Neuronal stem cell (in vitro differentiated cells): Measurements from ENCODE around the gene MARCHF4. TPM values are rescaled to one million over a fixed set of nuclear protein-coding genes. Genes with fewer than 3 reads are reported as not detected.
A peak's percentile ranks its signal among the peaks of the same experiment; 100 is the strongest.

Experiments
- DNase-seq: peaks from one replicate; pipeline ENCODE4 v3.0.0-alpha.2; 2013; ENCODE audit warnings: low spot score
- H2AFZ ChIP-seq: one replicate; pipeline ENCODE4 v1.6.1; 2013; ENCODE audit warnings: mild to moderate bottlenecking, low read length, inconsistent platforms
- H2AK5ac ChIP-seq: 2 replicates; pipeline ENCODE4 v1.6.1; 2013; ENCODE audit warnings: low read depth, mild to moderate bottlenecking, inconsistent platforms, low read length, moderate library complexity, mixed read lengths
- H2BK120ac ChIP-seq: 2 replicates; pipeline ENCODE4 v1.6.1; 2013; ENCODE audit warnings: low read depth, mild to moderate bottlenecking, inconsistent platforms, low read length, moderate library complexity, mixed read lengths
- H2BK12ac ChIP-seq: one replicate; pipeline ENCODE4 v1.6.1; 2013; ENCODE audit warnings: low read length, inconsistent platforms
- H2BK15ac ChIP-seq: 2 replicates; pipeline ENCODE4 v1.6.1; 2013; ENCODE audit warnings: mild to moderate bottlenecking, low read length, inconsistent platforms, mixed read lengths
- H2BK5ac ChIP-seq: one replicate; pipeline ENCODE4 v1.6.1; 2013; ENCODE audit warnings: inconsistent platforms, mild to moderate bottlenecking, low read length, moderate library complexity
- H3K14ac ChIP-seq: one replicate; pipeline ENCODE4 v1.6.1; 2013; ENCODE audit warnings: low read length, inconsistent platforms
- H3K18ac ChIP-seq: 2 replicates; pipeline ENCODE4 v1.6.1; 2013; ENCODE audit warnings: low read length, inconsistent platforms
- H3K23ac ChIP-seq: 2 replicates; pipeline ENCODE4 v1.6.1; 2013; ENCODE audit warnings: low read depth, mild to moderate bottlenecking, mixed read lengths, low read length, inconsistent platforms; ENCODE audit not compliant: poor library complexity
- H3K27ac ChIP-seq: replicated peaks from 3 replicates; pipeline ENCODE4 v1.5.1; 2013; ENCODE audit warnings: low read length, inconsistent platforms
- H3K27me3 ChIP-seq, 3 experiments: 2 replicates each; pipeline ENCODE4 v1.6.1; 2013; ENCODE audit warnings: low read length in 3 of 3, mild to moderate bottlenecking in 2 of 3, inconsistent platforms in 1 of 3, low read depth in 1 of 3, mixed read lengths in 1 of 3, moderate library complexity in 1 of 3; ENCODE audit not compliant: control insufficient read depth in 3 of 3, insufficient read depth in 3 of 3
- H3K36me3 ChIP-seq, 2 donors: replicated peaks in 1 of 2; 2 replicates each; pipeline ENCODE4 v1.6.1; 2013; ENCODE audit warnings: low read length in 2 of 2; ENCODE audit not compliant: control insufficient read depth in 2 of 2, insufficient read depth in 2 of 2
- H3K4ac ChIP-seq: 2 replicates; pipeline ENCODE4 v1.6.1; 2013; ENCODE audit warnings: inconsistent platforms, mild to moderate bottlenecking, low read length, moderate library complexity
- H3K4me1 ChIP-seq, 2 donors: 1 replicate in 1 of 2; 2 replicates in 1 of 2; pipeline ENCODE4 v1.6.1; 2013; ENCODE audit warnings: low read length in 2 of 2, low read depth in 1 of 2; ENCODE audit not compliant: control insufficient read depth in 2 of 2, insufficient read depth in 1 of 2
- H3K4me2 ChIP-seq: one replicate; pipeline ENCODE4 v1.6.1; 2013; ENCODE audit warnings: mild to moderate bottlenecking, low read length, inconsistent platforms; ENCODE audit not compliant: insufficient read depth, poor library complexity, severe bottlenecking
- H3K4me3 ChIP-seq, 2 donors: 2 replicates each; pipeline ENCODE4 v1.5.1; 2013; ENCODE audit warnings: low read length in 2 of 2, mild to moderate bottlenecking in 2 of 2, inconsistent platforms in 1 of 2, moderate library complexity in 1 of 2
- H3K79me1 ChIP-seq: one replicate; pipeline ENCODE4 v1.6.1; 2013; ENCODE audit warnings: low read depth, mild to moderate bottlenecking, inconsistent platforms, low read length, moderate library complexity
- H3K9ac ChIP-seq: one replicate; pipeline ENCODE4 v1.6.1; 2013; ENCODE audit warnings: mild to moderate bottlenecking, low read depth, low read length, inconsistent platforms; ENCODE audit not compliant: poor library complexity
- H3K9me3 ChIP-seq, 2 donors: replicated peaks in 1 of 2; 2 replicates each; pipeline versions ENCODE3 to v1.6.1; 2013; ENCODE audit warnings: low read length in 2 of 2, mild to moderate bottlenecking in 2 of 2, inconsistent platforms in 1 of 2, low read depth in 1 of 2, mixed read lengths in 1 of 2, moderate library complexity in 1 of 2; ENCODE audit not compliant: control insufficient read depth in 2 of 2, insufficient read depth in 1 of 2
- H4K8ac ChIP-seq: one replicate; pipeline ENCODE4 v1.6.1; 2013; ENCODE audit warnings: low read depth, mild to moderate bottlenecking, inconsistent platforms, low read length, moderate library complexity
- H4K91ac ChIP-seq: one replicate; pipeline ENCODE4 v1.6.1; 2013; ENCODE audit warnings: low read length, low read depth, mild to moderate bottlenecking, inconsistent platforms; ENCODE audit not compliant: poor library complexity
- WGBS, 2 donors: extraction: QIAGEN DNeasy Blood & Tissue Kit; methylation state at CpG; one replicate each; pipeline ENCODE4 v1.1.7; 2013; ENCODE audit warnings: missing lambda C conversion rate in 2 of 2, mixed read lengths in 1 of 2; ENCODE audit not compliant: insufficient read length in 2 of 2, insufficient replicate concordance in 1 of 2; ENCODE audit errors: extremely low coverage in 2 of 2; 5-methylcytosine and 5-hydroxymethylcytosine counted together
- polyA plus RNA-seq, 2 experiments: library from polyadenylated mRNA; stranded (reverse); fragments of 200-250 nt; gene quantifications; one replicate each; pipeline ENCODE4 v1.2.3, GENCODE V29; 2013

MARCHF4 gene
- 1.4 TPM for polyA plus RNA-seq (2013, experiment 1 of 2)
- polyA plus RNA-seq (2013, experiment 2 of 2): 1.3 TPM

- Histone ChIP-seq H2BK15ac (no peak within 1 kb of the TSS), H2AFZ (peak within 1 kb of the TSS; percentile 70), H3K18ac (no peak within 1 kb of the TSS), H3K9me3 (no peaks in the 10 kb centered on the region), H3K79me1 (no peaks in the 10 kb centered on the region), H2BK12ac (no peak within 1 kb of the TSS), H3K27ac (no peak within 1 kb of the TSS), H2AK5ac (no peak within 1 kb of the TSS), H4K91ac (no peak within 1 kb of the TSS), H3K4me3 (peak within 1 kb of the TSS; percentile 11 to 80), H3K4ac (no peak within 1 kb of the TSS), H3K14ac (no peak within 1 kb of the TSS), H3K9ac (no peak within 1 kb of the TSS), H3K4me2 (peak within 1 kb of the TSS; percentile 95), H3K23ac (no peak within 1 kb of the TSS), H2BK5ac (no peak within 1 kb of the TSS), H3K27me3 (peaks cover 0 to 63% (median 2%) of the 10 kb centered on the region in 3 experiments), H3K36me3 (no peaks in the 10 kb centered on the region), H2BK120ac (no peak within 1 kb of the TSS), H4K8ac (no peak within 1 kb of the TSS), H3K4me1 (peaks cover 8 to 14% of the 10 kb centered on the region in 2 donors)
- whole genome bisulfite sequencing, 2 donors: no CpG with 5 or more reads among the region's 60 CpGs
- DNase-seq: peak; percentile 83
These were observed at the start of gene MARCHF4 for GRCh38 chr2:216371721-216372702. TSS of gene MARCHF4 (minus strand) at chr2:216372483. CDS start at chr2:216370260, 2,223 bp downstream.

DNA sequence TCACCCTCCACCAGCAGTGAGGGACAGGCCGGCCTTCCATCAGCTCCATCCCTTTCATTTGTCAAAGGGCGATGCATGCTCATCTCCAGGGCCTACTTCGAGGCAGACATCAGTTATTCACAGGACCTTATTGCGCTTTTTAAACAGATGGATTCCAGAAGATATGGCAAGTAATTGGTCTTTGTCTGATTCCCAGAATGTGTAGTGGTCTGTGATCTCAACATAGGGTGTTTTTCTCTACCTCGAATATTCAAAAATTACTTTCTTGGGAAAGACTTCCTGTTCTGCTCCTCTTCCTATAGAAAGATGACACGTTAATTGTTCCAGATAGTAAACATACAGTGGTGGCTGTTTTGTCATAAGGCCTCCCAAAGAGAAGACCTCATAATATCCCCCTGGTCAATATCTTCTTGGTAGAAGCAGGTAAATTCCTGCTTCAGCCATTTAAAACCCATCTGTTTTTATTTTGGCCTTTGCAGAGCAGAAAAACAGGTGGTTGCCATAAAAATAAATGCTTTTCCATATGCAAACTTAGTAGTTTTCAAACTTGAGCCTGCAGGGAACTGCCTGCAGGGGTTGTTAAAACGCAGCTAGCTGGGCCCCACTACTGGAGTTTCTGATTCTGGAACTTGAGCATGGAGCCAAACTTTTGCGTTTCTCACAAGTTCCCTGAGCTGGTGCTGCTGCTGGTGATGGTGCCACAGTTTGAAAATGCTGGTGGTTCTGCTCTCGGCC lies 48.3 kb upstream of the MARCHF4 start:
- no CpG with 5 or more reads among the region's 9 CpGs for WGBS, 2 donors
- H3K18ac ChIP-seq: no peak overlapping the region
- H4K91ac ChIP-seq: no peak overlapping the region
- H3K9me3 ChIP-seq: peaks cover 3 to 8% of the 10 kb centered on the region in 2 donors
- no peak overlapping the region for H2AFZ ChIP-seq
- H3K27ac ChIP-seq: no peak overlapping the region
- H2AK5ac ChIP-seq: no peak overlapping the region
- H3K4ac ChIP-seq: no peak overlapping the region
- H2BK5ac ChIP-seq: no peak overlapping the region
- peak overlapping the region in 1 of 2 donors; percentile 41 for H3K4me3 ChIP-seq
- no peak for DNase-seq
- H2BK12ac ChIP-seq: no peak overlapping the region
- H3K23ac ChIP-seq: no peak overlapping the region
- H2BK15ac ChIP-seq: no peak overlapping the region
- no peaks in the 10 kb centered on the region for H3K79me1 ChIP-seq
- H3K9ac ChIP-seq: no peak overlapping the region
- H3K36me3 ChIP-seq: peaks cover 32 to 94% of the 10 kb centered on the region in 2 donors
- H4K8ac ChIP-seq: no peak overlapping the region
- H3K4me1 ChIP-seq: peaks cover 0 to 11% of the 10 kb centered on the region in 2 donors
- H3K27me3 ChIP-seq: no peaks in the 10 kb centered on the region
- H3K14ac ChIP-seq: no peak overlapping the region
- no peak overlapping the region for H3K4me2 ChIP-seq
- no peak overlapping the region for H2BK120ac ChIP-seq

DNA sequence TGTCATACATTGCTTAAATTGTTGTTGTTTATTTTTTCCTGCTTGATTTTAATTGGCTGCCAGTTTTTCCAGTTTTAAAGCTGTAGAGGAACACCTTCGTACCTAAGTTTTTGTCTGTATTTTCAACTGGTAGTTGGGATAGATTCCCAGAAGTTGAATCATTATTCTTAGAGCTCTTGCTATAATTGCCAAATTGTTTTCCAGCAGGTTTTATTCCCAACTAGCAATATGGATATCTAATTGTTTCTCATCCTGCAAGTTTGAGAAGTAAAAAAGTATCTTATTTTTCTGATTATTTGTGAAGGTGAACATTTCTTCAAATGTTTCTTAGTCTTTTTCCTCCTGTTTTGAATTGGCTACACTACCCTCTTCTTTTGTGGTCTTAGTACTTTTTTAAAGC lies 46.7 kb upstream of the MARCHF4 start:
- peaks cover 0 to 11% of the 10 kb centered on the region in 2 donors for H3K4me1 ChIP-seq
- H3K4ac ChIP-seq: no peak overlapping the region
- H4K91ac ChIP-seq: no peak overlapping the region
- H3K23ac ChIP-seq: no peak overlapping the region
- no peak overlapping the region for H3K14ac ChIP-seq
- H2BK15ac ChIP-seq: no peak overlapping the region
- no peaks in the 10 kb centered on the region for H3K9me3 ChIP-seq
- no peak overlapping the region for H3K9ac ChIP-seq
- no peak overlapping the region for H2BK5ac ChIP-seq
- H3K36me3 ChIP-seq: peaks cover 28 to 89% of the 10 kb centered on the region in 2 donors
- H2BK120ac ChIP-seq: no peak overlapping the region
- no peak for DNase-seq
- no peaks in the 10 kb centered on the region for H3K27me3 ChIP-seq
- no peak overlapping the region for H3K4me2 ChIP-seq
- no peak overlapping the region for H3K18ac ChIP-seq
- H2AFZ ChIP-seq: no peak overlapping the region
- no peak overlapping the region for H3K27ac ChIP-seq
- H2BK12ac ChIP-seq: no peak overlapping the region
- no peaks in the 10 kb centered on the region for H3K79me1 ChIP-seq
- whole genome bisulfite sequencing, 2 donors: no CpG with 5 or more reads among the region's 1 CpG
- H2AK5ac ChIP-seq: no peak overlapping the region
- H4K8ac ChIP-seq: no peak overlapping the region
- H3K4me3 ChIP-seq: no peak overlapping the region
